CD4-positive, alpha-beta T cell treated with Interleukin-15 for 1 hour (primary cell): ENCODE measurements around the gene PRSS2.

Source experiments
- DNase-seq: peaks from one replicate; pipeline ENCODE4 v3.0.0-alpha.2; 2020

PRSS2 gene

GRCh38 chr7:142787783-142788182, 17.0 kb downstream of the PRSS2 start:
- no peak for DNase-seq

- peak; percentile 33 for DNase-seq
These were observed 17.8 kb downstream of the PRSS2 start for GRCh38 chr7:142788303-142789289.

GRCh38 chr7:142789441-142789840, 18.7 kb downstream of the PRSS2 start:
- DNase-seq = no peak

GRCh38 chr7:142790056-142790455, 19.3 kb downstream of the PRSS2 start:
- DNase-seq = no peak

GRCh38 chr7:142790555-142790954, 19.8 kb downstream of the PRSS2 start:
- no peak for DNase-seq

- DNase-seq = no peak
These were observed 20.7 kb downstream of the PRSS2 start for GRCh38 chr7:142791502-142791901.

- DNase-seq = no peak
These were observed 21.4 kb downstream of the PRSS2 start for GRCh38 chr7:142792129-142792528.

- no peak for DNase-seq
These were observed 21.8 kb downstream of the PRSS2 start for GRCh38 chr7:142792593-142792992.

GRCh38 chr7:142793156-142793555, 22.4 kb downstream of the PRSS2 start:
- DNase-seq = no peak

GRCh38 chr7:142795339-142795863, 24.6 kb downstream of the PRSS2 start:
- peak; percentile 70 for DNase-seq

GRCh38 chr7:142796001-142796500, 25.3 kb downstream of the PRSS2 start:
- no peak for DNase-seq

GRCh38 chr7:142796501-142797390, 26.0 kb downstream of the PRSS2 start:
- peak; percentile 30 for DNase-seq

GRCh38 chr7:142797391-142798377, 26.9 kb downstream of the PRSS2 start:
- DNase-seq = peak; percentile 59

GRCh38 chr7:142798451-142799436, 28.0 kb downstream of the PRSS2 start:
- peak; percentile 58 for DNase-seq

GRCh38 chr7:142799437-142799835, 28.7 kb downstream of the PRSS2 start:
- no peak for DNase-seq

- DNase-seq = no peak
These were observed 29.3 kb downstream of the PRSS2 start for GRCh38 chr7:142800088-142800487.

GRCh38 chr7:142800699-142801260, 30.0 kb downstream of the PRSS2 start:
- DNase-seq = no peak

GRCh38 chr7:142801601-142802295, 31.0 kb downstream of the PRSS2 start:
- no peak for DNase-seq

GRCh38 chr7:142802301-142802700, 31.5 kb downstream of the PRSS2 start:
- DNase-seq = no peak
